HT1080 (cell line): ENCODE measurements around the gene RAD51B. TPM values are rescaled to one million over a fixed set of nuclear protein-coding genes. Genes with fewer than 3 reads are reported as not detected.
"Not testable (repeated sequence)": the region's sequence is repeated elsewhere in the genome, so short reads cannot be mapped to it uniquely, and the experiment has no call there.

Experiments used
- DNase-seq: peaks from one replicate; pipeline ENCODE4 v3.0.0-alpha.2; 2015; ENCODE audit warnings: low read depth
- total RNA-seq: library from RNA; depleted of rRNA; stranded (reverse); fragments of >200 nt; shearing (Covaris generic); gene quantifications from 2 replicates; pipeline ENCODE4 v1.2.3, GENCODE V29; 2014

Gene RAD51B
- total RNA-seq, 1 experiment from 2014 or later: 8.5 TPM

DNA sequence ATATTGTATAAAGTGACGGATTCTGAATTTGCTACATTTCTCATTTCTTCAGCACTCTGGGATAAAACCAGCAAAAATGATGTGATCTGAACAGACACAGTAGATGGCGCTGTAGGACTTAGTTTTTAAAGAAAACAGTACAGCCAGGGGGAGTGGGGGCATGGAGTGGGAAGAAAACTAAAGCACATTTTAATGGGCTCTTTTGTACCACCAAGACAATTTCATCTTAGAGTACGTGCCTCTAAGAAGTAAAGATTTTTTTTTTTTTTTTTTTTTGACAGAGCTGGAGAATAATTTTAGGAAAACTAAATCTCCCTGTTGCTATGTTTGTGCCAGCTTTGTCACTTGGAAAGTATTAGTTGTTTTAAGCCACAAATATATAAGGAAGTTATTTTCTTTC is 124.4 kb downstream of the RAD51B start:
- DNase-seq: peak; percentile 73

DNA sequence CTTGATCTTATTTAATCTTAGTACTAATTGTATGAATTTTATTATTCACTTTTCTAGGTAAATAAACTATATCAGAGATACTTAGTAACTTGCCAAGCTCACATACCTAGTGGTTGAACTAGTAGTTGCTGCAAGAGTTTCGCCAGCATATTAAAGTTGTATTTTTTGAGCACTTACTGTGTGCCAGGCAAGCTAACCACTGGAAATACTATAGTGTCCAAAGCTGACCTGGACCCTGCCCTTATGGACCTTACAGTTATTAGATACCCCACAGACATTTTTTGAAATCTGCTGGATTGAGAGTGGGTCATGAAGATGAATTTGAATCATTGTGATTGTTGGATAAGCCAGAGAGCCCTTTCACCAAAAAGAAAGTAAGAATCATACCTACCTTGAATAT is 125.0 kb downstream of the RAD51B start:
- no peak for DNase-seq

DNA sequence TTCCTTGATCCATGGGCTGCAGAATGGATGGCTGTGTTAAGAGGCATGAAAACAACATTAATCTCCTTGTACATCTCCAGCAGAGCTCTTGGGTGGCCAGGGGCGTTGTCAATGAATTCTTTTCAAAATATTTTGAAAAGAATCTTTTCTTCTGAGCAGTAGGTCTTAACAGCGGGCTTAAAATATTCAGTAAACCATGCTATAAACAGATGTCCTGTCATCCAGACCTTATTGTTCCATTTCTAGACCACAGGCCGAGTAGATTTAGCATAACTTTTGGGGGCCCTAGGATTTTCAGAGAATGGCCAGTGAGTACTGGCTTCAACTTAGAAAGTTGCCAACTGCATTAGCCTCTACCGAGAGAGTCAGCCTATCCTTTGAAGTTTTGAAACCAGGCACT is 130.2 kb downstream of the RAD51B start:
- DNase-seq: no peak

DNA sequence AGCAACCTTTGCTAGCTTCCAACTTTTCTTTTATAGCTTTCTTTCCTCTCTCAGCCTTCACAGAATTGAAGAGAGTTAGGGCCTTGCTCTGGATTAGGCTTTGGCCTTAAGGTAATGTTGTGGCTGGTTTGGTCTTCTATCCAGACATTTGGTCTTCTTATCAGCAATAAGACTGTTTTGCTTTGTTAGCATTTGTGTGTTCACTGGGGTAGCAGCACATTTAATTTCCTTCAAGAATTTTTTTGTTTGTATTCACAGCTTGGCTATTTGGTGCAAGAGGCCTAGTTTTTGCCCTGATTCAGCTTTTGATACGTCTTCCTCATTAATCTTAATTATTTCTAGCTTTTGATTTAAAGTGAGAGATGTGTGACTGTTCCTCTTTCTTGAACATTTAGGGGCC is 130.8 kb downstream of the RAD51B start:
- DNase-seq: no peak

DNA sequence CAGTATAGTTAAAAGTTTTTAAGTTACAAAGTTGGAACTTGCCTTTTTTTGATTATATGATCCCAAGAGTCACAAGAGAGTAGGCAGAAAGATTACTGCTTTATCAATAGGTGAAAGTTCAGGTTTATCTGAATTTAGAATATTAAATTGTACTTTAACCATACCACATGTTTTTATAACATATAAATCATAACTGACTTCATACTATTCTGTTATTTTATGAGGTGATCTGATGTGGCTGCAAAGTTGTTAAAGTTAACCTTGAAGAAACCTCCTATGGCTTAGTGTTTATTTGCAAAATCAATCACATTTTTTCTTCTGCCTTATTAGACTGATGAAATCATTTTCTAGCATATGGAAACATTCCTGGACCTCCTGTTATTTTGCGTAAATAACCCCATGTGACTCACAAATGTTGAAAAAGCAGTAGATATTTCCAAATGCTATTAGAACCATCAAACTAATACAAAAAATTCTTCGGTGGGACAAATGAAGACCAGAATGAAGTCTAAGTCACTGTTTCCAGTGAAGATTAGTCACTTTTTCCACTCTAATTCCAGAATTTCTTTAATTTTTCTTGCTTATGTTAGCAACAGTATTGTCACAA is 132.1 kb downstream of the RAD51B start:
- DNase-seq: no peak

DNA sequence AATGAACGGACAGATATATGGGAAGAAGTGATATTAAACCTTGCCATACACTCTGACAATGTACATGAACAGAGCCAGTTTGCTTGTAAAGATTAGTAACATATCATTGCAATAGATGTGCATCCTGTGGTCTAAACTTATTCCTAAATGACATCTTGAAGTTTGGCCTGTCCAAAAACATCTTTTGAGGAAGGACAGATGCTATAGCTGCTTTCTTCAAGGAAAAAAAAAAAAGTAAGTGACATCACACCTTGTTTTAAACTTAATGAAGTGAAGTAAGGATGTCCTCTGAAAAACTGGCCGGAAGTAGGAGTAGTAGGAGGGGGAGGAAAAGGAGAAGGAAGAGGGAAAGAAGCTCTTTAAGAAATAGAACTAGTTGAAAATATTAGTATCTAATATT is 132.8 kb downstream of the RAD51B start:
- no peak for DNase-seq

DNA sequence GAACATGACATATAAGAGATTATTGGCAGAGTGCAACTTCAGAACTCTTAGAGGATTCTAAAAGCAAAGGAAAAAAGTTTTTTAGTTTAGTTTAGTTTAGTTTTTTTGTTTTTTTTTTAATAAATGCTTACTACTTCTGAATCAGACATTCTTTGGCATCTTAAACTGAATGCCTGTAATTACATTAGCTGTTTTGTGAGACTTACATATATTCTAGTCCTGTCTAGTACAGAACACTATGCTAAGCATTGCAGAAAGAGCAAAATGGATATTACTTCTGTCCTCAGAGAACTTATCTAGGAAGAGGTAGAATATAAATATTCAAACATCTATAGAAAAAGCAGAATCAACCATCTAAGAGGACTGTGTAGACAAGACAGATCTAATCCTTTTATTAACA is 133.2 kb downstream of the RAD51B start:
- DNase-seq: no peak

DNA sequence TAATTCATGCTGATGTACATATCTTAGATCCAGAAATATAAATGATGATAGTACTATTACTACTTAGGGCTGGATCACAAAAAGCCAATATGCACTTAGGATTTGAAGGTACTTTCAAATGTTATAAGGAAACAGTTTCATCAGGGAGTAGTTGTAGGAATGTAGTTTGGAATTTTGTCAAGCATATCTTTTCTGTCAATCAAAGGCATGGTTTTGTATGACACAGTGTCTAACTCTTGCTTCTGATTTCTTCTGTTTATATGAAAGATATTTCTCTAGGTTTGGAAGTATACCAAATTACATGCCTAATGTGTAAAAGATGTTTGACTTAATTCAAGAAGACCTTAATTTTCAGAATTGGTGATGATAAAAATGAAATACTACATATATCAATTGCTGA is 135.7 kb downstream of the RAD51B start:
- no peak for DNase-seq

DNA sequence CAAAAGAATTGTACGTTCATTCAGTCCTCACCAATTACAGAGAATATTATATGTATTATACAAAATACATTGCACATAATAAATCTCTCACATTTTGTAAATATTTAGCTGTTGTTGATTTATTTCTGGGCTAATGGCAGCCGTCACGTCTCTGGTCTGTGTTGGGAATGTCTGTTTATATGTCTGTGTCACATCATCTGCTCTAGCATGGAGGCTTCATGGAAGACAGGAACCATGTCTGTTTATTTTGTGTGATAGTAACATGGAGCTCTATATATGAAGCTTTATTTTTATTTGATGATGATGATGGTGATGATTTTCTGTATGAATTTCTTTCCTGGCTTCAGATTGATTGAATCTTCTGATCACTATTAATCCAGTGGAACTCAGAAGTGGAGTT is 138.4 kb downstream of the RAD51B start:
- DNase-seq: no peak

DNA sequence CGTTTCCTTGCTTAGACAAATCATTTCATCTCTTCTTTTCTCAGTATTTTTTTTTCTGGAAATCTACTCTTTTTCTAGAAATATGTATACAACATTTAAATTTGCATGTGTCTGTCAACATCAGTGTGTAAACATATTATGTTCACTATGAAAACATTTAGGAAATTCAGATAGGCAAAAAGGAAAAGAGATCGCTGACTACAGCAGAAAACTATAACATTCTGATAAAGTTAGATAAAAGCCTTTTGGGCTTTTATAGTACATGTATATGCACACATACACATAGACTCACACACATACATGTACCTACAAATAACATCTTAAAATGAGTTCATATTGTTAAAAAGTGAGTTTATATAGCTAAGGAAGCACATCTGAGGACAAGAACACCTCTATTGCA is 142.1 kb downstream of the RAD51B start:
- DNase-seq: no peak

DNA sequence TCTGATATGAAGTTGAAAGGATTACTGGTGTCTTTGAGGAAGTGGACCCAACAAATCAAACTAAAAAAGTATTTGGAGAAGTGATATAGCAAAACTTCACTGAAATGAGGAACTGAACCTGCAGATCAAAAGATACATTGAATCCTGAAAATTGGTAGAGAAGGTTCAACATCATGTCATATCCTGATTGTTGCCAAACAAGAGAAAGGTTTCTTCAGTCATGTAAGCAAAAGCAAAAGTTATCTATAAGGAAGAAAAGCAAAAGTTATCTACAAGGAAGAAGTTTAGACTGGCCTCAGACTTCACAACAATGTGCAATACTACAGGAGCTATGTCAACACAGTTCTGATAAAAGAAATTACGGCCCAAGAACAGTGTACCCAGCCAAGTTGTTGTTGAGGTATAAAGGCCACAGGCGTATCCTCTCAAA is 142.7 kb downstream of the RAD51B start:
- no peak for DNase-seq

DNA sequence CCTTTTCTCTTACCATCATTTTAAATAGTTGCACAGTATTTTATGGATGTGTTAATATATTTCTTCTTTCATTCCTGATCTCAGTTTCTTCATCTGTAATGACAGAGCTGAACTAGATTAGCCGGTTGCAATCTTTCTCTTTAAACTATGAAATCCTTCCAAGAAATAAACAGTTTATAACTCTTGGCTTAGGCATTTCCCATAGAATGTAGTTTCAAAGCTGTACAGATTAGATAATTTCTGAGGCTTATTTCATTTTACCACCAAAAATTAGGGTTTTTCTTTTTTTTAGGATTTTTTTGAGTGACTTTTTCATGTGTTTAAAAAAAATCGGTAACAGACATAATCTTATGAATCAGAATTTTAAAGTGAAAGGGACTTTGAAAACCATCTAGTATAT is 144.0 kb downstream of the RAD51B start:
- DNase-seq: no peak

DNA sequence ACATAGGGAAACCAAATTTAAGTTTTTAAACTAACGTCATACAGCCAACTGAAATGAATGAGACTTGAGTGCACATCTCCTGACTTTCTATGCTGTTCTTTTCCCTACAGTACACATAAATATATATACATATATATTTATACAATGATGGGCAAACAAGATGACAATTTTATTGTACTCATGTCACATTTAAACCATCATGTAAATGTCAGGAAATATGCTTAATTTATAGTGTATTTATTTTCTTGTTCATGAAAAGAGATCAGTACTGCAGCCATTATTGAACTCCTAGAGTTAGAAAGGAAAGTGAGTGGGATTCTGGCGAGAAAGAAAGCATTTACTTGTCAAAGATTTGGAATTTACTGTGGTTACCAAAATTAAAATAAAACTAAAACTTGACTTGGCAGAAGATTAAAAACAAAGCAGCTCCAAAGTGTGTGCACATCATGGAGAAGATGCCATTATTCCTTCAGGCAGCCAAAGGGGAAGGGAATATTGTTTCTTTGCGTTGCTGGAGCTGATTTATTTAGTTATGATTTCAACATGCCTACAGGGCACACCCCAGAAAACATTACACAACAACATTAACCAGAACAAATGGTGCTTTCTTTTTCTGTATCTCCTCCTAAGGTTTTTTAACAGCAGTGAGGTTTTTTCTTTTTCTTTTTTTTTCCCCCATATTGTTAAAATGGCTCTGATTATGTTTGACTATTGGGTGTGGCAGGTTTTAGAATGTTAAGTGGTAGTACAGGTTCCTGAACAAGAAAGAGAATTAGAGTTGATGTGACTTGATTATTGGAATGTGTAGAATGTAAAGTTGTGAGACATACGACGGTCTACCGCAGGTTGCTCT is 144.6 kb downstream of the RAD51B start:
- no peak for DNase-seq

DNA sequence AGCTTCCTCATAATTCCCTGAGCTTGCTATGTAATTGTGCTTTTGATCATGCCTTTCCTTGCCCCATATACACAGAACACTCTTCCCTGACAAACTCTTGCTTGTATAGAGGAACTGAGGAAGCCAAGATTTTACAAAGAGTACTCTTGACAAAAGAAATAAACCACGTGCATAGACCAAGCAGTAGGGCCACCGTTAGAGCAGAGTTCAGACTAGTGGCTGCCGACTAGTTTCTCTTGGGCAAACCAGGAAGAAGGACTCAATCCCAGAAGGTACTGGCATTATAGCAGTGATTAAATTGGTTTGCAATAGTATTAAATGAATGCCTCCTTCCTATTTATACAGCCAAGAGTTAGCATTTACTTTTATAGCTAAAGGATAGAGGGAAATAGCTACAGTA is 146.1 kb downstream of the RAD51B start:
- no peak for DNase-seq

DNA sequence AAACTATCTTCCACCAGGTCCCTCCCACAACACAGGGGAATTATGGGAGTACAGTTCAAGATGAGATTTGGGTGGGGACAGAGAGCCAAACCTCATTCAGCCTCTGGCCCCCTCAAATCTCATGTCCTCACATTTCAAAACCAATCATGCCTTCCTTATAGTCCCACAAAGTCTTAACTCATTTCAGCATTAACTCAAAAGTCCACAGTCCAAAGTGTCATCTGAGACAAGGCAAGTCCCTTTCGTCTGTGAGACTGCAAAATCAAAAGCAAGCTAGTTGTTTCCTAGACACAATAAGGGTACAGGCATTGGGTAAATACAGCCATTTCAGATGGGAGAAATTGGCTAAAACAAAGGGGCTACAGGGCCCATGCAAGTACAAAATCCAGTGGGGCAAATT is 147.6 kb downstream of the RAD51B start:
- DNase-seq: no peak

DNA sequence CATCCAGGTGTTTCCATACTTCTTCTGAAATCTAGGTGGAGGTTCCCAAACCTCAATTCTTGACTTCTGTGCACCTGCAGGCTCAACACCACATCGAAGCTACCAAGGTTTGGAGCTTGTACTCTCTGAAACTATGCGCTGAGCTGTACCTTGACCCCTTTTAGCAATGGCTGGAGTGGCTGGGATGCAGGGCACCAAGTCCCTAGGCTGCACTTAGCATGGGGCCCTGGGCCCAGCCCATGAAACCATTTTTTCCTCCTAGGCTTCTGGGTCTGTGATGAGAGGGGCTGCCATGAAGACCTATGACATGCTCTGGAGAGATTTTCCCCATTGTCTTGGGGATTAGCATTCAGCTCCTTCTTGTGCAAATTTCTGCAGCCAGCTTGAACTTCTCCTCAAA is 148.4 kb downstream of the RAD51B start:
- not testable (repeated sequence) for DNase-seq

DNA sequence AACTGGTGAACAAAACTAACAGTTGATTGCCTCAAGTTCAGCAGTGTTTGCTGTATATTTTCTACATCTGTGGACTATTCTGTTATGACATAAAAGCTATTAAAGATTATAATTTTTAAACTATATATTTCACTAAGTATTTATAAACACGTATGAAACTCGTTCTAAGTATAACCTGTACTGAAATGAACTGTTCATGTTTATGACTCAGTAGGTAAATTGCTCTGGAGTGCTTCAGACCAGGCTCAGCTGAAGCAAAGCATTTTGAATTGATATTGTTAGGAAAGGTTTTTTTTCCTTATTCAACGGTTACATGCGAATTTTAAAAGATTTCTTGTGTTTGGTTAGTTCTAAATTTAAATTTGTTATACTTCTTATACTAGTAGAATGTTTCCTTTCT is 151.3 kb downstream of the RAD51B start:
- no peak for DNase-seq

DNA sequence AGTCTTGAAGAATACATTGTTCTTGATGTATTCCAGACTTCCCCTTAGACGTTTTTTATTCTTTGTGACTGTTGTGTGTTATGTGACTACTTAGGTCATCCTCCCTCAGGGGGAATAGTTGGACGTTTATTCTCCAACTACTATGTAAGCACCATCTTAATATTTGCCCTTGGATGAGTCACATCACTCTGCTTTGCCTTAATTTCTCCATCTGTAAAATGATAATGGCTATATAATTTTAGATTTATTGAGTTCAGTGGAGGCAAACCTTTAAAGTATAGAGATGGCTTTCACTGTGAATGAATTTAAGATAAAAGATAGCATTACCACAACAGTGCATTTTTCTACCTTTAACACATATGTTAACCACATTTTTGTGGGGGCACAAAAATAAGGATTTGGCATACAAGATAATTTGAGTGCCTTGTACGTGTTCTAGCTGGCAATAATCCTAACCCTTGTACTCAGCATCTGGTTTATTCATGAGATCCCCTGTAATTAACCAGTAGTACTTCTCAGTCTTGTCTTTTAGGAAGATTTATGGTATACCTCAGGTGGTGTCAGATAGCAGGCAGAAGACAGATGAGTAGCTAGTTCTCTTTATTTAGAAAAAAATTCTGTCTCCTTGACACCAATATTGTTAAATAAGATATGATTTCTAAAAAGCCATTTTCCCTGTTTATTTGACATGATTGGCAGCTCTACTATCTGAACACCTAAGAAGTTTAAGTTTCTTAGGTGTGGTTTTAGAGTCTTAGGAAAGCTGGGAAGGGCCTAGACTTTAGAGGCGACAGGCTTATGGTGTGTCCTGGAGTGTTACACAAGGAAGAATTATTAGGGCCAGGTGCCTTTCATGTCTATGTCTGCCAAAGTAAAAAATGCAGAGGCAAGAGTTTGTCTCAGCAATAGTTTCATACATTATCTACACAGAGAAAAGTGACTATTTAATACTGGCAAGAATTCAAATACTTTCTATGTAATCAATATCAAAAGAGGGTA is 152.3 kb downstream of the RAD51B start:
- no peak for DNase-seq

DNA sequence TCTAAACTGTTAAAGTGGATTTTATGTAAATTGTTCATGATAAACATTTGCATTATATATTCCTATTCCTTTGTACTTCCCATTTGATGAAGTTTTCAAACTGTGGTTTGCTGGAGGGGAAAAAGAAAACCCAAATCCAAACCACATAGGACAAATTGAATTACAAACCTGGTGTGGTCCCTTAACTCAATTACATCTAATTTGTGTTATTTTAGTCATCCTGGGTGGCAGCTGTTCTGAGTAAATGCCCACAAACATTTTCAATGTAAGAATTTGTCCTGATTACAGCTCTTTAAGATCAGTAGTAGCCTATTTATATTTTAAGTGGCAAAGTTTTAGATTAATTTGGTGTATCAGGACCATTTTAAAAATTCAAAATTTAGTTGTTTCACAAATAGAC is 153.9 kb downstream of the RAD51B start:
- no peak for DNase-seq

DNA sequence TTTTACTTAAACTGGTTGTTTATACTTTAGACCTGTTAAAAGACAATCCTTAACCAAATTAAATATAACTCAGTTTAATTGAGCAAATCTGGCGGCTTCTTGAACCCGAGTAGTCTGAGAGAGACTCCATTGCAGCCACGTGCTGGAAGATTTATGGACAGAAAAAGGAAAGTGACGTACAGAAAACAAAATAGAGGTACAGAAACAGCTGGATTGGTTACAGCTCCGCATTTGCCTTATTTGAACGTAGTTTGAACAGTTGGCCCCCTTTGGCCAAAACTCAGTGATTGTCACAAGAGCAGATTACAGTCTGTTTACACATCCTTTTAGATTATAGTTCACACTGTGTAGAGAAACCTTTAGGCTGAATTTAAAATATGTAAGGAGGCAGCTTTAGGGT is 155.9 kb downstream of the RAD51B start:
- no peak for DNase-seq

DNA sequence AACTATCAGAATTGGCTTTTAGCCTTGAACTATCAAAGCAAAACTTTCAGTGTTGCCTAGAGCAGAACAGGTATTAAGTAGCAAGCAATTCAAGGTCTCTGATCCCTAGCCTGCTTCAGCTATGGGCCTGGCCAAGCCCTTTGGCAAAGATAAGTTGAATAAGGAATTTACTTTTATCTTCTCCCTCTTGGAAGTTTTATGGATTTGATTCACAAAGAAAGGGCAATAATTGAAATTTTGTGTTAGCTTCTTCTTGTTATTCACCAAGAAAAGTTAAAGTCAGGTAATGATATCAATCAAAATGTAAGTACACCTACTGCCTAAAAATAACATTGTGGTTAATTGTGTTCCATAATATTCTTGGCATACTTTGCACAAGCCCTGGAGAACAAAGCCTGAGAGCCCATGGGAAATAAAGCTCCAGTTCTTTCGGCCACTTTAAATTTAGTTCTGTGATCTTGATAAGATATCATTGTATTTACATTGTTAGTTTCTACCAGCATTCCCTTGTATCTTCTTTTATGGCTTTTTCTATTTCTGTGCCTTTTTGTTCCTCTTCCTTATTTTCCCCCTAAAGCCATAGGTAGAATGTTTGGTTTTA is 158.0 kb downstream of the RAD51B start:
- DNase-seq: no peak

DNA sequence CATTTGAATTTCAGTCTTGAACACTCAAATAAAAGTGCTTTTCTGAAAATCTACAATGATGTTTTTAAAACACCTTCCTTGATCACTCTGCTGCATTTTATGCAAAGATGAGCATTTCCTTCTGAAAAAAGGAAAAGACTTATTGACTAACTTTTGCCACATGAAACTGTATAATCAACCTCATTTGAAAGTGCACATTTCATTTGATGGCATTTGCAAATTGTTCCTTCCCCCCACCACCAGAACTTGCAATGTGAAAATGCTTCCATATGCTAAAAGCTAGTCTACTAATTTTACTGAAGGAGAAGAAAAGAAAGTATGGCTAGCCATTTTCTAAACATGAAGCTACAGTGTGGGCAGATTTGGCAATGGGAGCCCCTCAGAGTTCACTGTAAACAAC is 159.2 kb downstream of the RAD51B start:
- no peak for DNase-seq
